HG03039 (cell line): ENCODE results near the gene UBE2O.

Experiments
- ATAC-seq: cut with Tn5 transposase; IDR thresholded peaks from one replicate; pipeline ENCODE4 v1.9.1; 2021; ENCODE audit warnings: mild to moderate bottlenecking, moderate library complexity; ENCODE audit not compliant: unreplicated experiment

UBE2O gene

DNA sequence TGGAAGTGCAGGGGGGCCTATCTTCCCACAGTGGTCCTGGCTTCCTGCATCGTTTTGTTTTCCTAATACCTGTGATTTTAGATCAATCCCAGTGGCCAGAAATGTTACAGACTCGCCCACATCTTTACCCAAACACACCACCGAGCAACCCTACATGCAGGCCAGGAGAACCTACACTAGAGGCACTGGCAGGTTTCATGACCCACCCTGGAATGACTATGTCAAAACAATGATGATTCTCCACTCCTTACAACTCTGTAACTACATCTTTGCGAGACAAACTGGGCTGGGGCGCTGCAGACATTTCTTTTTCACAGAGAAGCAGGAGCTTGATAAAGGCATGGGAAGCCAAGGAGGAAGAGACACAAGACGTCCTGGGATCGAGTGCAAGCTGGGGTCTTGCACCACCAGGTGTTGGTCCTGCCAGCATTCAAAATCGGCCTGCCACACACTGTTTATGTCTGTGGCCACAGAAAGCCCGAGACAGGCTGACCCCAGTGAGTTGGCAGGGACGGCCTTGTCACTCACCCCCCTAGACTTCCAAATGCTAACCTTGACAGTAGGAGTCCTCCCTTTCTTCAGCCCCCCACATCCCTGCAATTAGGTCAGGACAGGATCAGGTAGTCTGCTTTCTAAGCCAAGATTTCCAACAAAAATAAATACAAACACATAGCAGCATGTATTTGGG is 32.5 kb downstream of the UBE2O start:
- ATAC-seq = no peak

DNA sequence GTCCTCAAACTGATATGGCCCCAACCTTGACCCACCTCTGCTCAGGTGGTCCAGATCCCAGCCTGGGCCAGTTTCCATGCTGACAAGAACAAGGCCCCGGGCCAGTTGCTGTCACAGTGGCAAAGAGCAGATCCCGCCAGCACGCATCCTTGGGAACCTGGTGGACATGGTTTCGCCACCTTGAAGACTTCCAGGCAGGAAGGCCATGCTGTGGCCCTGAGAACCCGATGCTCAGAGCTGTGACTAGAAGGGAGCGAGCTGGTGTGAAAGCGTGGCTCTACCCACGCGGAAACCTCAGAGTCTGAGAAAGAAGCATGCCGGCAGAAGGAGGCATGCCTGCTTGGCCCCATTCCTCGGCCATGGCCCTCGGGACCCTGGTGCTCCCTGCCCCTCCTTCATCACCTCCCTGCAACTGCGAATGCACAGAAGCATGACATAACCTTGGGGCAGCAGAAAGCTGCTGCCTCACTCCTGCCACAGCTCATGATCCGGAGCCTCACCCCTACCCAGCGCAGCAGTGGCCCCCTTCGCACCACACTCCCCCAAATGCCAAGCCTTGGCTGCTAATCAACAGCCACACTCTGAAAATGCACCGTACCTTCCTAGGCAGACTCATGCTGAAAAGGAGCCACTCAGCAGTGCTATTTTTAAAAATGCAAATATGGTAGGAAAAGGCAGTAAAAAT is 33.2 kb downstream of the UBE2O start:
- ATAC-seq = no peak

DNA sequence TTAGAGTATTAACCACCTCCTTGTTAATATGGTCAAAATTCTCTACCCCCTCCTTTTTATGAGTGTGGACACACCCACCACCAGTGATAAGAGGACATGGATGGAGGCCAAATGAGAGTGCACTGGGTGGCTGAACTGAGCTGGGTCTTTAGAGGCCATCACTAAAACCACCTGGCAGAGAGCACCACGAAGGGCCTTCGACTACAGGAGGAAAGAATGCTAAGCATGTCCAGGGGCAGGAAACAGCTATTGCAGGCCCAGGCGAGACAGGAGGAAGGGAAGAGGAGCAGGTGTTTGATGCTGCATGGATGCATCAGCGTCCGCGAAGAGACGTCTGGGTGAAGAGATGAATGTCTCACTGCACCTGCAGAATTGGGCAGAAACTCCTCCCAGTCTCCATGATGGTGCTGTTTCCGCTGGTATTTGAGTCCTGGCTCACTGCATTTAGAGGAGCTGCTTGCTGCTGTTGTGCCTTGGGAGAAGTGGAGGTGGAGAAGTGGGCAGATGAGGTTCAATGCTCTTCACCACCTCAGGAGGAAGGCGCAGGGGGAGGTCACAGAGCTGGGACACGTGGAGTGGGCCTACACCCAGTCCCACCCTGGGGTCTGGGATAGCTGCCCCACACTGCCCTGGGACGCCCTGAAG is 35.3 kb downstream of the UBE2O start:
- no peak for ATAC-seq

DNA sequence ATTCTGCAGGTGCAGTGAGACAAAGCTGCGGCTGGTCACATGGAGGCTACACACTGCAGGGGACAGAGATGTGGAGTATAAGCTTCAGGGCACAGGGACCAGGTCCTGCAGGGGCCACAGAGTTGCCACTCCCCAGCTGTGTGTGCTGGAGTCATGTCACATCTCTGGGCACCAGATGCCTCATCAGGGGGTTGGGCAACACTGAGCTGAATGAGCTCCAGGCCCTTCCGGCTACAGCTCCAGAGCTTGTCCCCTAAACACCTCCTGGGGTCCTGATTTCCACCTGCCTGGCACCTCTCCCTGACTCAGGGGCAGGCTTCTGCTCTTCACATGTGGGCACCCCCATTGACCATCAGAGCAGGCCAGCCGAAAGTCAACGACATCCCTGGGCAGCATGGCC is 36.1 kb downstream of the UBE2O start:
- ATAC-seq = no peak

DNA sequence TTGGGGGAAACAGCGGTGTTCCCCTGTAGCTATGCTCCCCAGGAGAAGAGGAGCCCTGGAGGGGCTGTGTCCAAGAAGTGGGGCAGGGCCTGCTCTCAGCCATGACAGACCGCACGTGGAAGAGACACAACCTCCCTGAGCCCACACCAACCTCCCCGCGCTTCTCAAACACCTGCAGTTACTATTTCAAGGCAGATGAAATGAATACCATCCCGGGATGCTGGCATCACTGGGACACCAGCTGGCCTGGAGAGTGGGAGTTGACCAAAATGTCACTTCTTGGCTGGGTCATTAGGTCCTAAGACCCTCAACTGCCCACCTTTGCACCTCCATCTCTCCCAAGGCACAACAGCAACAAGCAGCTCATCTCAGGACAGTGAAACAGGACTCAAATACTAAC is 36.5 kb downstream of the UBE2O start:
- no peak for ATAC-seq

DNA sequence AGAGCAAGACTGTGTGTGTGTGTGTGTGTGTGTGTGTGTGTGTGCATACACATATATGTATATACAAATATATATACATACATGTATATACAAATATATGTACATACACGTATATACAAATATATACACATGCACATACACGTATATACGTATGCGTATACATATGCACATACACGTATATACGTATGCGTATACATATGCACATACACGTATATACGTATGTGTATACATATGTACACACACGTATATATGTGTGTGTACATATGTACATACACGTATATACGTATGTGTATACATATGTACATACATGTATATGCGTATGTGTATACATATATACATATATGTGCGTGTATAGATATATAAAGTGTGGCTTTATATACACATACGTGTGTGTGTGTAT is 37.2 kb downstream of the UBE2O start:
- no peak for ATAC-seq

DNA sequence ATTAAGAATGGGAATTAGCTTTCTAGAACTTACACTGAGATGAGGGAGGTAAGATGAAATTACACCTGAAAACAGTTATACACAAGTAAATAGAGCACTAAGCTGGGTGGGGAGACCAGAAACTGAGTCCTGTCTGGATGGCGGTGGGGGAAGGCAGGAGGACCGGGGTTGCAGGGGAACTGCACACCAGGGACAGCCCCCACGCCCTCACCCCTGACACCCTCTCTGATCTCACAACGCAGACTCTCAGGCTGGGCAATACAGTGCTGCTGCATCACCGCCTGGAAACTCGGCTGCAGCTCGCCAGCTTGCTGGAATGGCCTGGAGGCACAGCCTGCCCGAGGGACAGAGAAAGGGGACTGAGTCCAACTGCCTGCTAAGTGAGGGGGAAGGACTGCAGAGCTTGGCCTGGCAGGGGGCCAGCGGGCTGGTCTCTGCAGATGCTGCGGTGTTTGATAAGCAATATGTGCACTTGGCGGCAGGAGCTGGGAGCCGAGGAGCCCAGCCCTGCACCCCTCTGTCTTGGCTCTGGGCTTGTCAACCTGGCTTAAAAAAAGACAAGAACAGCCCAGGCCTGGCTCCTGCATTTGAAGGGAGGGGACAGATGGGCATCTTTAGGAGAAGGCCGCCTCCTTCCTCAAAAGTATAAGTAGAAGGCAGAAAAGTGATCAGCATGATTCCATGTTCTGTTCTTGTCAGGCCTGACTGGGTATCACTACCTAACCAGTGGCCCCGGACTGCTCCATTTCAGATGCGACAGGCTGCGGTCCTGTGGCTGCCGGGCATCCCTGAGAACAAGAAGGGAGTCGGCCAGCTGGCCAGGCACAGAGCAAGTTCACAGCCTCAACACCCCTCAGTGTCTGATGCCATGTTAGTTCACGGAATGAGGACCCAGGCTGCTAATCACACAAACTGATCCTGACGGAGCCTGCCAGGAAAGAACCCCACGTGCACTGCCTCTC is 38.3 kb downstream of the UBE2O start:
- no peak for ATAC-seq

DNA sequence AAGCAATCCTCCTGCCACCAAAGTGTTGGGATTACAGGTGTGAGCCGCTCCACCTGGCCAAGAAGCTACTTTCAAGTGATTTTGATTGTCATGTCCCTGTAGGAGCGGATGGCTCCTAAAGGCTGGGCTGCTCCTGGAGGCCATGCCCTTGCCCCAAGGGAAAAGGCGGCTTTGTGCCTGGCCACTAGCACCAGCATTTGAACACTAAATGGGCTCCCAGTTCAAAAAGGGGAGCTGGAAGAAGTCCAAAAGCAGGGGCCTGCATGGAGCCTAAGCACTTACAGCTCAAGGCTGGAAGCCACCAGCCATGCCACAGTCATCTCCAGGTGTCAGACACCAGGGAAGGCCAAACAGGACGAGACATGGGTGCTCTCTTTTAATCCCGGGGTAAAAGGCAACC is 41.7 kb downstream of the UBE2O start:
- ATAC-seq = no peak

DNA sequence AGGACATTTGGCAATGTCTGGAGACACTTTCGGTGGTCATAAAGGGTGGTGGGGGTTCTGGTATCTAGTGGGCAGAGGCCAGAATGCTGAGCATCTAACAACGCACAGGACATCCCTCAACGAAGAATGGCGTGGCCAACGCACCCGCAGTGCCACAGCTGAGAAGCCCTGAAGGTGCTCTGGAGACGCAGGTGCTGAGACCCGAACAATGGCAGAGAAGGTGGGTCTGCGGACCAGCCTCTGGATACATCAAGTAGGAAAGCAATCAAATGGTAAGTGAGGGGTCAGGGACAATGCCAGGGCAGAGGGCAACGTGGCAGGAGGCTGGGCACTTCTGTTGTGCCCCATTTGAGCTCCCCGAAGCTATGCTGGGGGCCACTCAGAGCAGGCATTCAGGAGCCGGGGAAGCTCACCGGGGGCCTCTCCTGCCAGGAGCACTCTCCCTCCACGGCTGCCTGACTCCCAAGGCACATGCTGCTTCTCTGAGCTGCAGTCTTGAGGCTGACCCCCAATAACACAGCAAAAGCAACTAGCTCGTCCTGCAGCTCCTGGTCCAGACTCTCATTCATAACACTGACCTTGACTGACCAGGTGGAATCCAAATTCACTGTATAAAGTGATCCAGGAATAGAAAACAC is 42.5 kb downstream of the UBE2O start:
- ATAC-seq = no peak

DNA sequence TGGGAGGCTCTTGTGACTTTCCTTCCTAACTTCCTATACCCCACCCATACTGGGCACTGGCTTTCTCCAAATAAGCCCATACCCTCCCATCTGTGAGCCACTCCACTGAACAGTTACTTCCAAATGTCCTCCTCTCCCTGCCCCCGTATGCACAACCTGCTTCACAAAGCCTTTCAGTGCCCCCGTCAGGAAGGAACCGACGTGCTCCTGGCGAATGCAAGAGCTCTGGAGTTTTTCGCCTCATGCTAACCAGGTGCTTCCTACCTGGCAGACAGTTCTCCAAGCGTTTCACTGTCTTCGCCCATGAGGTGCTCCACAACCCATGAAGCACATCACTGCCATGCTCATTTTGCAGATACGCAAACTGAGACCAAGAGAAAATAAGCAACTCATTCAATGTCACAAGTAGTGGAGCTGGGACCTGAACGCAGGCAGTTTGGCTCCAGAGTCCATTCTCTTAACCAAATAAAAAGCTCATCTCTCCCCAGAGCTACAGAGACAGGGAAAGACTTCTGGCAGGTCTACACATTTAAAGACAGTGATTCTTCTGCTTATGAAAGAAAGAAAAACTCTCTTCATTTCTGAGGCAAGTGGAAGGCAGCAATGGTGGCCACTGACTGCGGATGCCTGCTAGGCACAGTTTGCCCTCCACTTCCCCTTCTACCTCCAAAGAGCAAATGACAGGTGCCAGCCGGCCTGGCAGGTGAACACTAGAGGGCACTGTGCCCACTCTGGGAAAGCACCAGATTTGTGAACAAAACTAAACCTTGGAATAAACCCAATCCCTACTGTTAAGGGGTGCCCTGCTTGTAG is 44.7 kb downstream of the UBE2O start:
- no peak for ATAC-seq

DNA sequence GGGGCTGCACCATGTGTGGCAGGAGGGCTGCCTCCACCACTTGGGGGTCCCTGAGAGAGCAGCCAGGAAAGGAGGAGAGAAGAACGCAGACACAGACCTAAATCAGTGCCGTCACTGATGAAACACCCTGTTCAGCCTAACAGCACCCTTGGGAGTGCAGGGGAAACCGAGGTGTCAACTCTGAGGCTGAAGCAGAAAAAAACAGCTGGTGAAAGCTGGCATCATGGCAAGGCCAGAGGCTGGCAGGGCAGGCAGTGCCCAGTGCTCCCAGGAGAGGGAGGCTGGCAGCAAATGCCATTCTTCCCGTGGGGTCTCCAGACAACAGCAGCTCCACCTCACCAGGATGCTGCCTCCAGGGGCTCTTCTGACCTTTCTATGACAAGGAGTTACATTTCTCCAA is 45.4 kb downstream of the UBE2O start:
- ATAC-seq = no peak

DNA sequence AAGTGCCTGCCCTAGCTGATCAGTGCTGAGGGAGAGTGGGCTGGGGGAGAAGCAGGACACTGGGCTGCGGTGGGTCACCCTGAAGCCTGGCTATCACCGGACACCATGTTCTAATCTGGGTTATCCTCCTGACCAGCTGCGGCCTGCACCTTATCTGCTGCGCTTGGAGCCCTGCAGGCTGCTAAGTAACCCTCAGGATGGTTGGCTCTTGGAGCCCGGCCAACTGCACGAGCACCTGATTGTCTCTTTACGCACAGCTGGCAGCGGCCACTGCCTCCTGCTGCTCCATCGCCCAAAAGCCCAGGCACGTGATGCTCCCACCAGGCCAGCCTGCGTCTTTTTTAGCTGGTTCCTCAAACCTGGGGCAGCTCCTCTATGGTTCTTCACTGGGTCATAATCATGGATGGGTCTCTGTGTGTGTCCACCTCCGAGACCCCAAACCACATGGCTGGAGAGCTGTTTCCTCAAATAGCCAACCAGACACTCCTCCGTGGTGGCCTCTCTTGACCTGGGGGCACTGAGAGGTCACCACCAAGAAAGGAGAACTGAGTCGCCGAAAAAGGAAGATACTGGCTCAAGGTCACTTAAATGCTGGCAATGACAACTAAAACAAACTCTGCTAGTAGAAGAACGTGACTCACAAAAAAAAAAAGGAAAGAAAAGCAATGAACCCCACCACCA is 46.8 kb downstream of the UBE2O start:
- no peak for ATAC-seq

DNA sequence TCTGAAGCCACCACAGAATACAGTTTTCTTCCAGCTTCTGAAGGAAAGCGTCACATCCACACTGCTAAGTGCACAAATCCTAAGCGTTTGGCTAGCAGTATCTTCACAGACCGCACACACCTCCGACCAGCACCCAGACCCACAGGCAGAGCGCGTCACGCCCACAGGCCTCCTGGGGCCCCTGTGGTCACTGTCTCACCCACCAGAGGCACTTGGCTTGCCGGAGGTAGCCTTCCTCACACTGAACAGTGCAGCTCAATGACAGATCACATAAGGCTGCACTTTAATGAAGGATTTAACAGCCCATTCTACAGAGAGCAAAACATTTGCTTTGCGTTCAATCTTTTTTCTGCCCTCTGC is 47.4 kb downstream of the UBE2O start:
- no peak for ATAC-seq

DNA sequence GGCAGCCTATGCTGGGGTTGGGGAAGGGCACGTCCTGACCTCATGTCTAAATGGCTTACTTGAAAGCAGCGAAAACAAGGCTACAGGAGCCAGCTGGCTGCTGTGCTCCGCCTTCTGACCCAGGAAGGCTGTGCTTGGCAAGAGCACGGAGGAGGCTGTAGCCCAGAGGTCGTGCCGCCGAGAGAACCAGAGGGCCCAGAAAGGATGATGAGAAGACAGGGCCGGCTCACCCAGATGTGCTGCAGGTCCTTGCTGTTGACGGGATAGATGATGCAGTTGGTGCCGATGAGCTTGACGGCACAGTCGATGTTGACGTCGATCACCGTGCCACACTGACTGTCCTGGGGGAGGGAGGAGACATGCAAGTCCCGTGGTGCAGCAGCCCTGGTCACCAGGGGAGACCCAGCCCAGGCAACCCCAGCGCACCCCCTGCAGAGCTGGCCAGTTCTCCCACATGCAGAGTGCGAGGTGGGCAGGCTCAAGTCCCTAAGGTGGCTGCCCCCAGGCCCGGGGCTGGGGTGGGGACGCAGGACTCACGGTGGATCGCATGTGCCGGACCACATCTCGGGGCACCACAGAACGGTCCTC is 47.9 kb downstream of the UBE2O start:
- no peak for ATAC-seq

DNA sequence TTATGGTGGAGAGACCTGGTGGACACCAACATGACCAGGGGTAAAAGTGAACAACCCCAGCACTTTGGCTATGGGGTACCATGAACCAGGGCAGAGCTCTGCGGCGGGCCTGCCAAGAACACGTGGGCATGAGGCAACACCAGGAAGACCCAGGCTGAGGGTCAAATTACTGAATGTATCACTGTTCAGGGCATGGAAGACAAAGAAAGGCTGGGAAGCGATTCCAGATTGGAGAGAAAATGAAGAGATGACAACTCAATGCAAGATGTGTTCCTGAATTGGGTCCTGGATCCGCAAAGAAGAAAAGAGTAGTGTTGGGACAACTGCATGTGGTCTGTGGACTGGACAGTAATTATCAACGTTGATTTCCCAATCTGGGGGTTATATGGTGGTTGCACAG is 48.7 kb downstream of the UBE2O start:
- no peak for ATAC-seq

DNA sequence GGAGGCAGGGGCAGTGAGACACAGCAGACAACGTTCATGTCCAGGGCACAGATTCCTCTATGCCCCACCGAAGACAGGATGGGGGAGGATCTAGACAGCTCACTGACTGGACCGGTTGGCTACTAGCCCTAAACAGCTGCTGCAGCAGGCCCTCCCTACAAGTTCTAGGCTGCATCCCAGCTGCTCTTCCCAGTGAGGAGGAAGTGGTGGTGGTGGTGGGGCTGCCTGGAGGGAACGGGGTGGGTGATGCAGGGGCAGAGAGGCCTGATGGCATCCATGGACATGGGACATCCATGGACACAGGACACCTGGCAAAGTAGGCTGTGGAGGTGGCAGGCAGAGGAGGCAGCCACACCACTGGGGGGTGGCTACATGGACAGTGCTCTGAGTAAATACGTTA is 50.2 kb downstream of the UBE2O start:
- no peak for ATAC-seq

DNA sequence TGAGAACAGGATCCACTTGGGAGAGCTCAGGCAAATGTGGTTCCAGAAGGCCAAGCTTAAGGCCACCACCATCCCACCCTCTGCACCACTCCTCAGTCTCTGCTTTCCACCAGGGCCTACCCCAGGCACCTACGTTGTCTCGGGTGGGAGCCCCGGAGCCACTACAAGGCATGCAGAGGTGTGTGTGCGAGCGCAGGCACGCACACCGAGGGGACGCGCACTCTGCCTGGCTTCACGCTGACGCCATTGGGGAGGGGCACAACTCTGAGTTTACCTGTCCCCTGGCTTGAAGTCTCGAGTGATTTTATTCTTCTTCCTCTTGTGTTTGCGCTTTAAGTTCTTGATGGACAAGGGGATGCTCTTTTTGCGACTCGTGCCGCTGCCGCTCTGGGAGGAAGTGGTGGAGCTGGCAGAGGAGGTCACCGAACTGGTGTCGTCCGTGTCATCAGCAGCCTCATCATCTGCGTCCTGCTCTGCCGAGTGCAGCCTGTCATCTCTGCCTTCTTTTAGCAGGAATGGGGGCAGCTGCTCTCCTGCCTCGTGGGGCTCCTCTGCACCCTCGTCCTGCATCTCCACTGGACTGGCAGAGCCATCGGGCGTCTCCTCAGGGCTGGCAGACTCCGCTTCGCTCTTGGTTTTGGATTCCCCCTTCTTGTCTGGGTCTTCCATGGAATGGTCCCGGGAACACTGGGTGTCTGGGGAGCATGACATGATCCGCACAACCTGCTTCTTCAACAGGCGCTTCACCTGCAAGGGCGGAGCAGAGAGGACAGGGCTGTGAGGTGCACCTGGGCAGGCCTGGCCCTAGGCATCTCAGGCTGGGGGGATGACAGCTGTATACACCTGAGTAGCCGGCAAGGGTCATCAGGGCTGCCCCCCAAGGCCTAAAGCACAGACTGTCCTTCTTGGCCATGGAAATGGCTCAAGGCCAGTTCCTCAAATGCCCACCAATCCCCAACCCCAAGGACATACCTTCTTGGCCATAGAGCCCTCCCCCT is 53.5 kb downstream of the UBE2O start:
- ATAC-seq = no peak
